ENCODE measurements around the gene ZBED6. TPM values are rescaled to one million over a fixed set of nuclear protein-coding genes. Genes with fewer than 3 reads are reported as not detected.

The ZBED6 gene
- total RNA-seq, 2 experiments from 2014 or later, result 25.0 to 25.2 TPM

- Mint-ChIP-seq H3K4me1 (ENCODE audit: low read depth) (no peaks in the 10 kb centered on the region), H3K27ac (no peak overlapping the region), H3K9me3 (no peaks in the 10 kb centered on the region), H3K4me3 (no peak overlapping the region), H3K36me3 (ENCODE audit: low read depth) (peaks cover 89% of the 10 kb centered on the region), H3K27me3 (no peaks in the 10 kb centered on the region)
- Histone ChIP-seq H3K4me1 (ENCODE audit: insufficient read depth, low read length) (no peaks in the 10 kb centered on the region), H3K27me3 (ENCODE audit: control insufficient read depth in 1 of 2, insufficient read depth in 2 of 2, low read length in 2 of 2) (no peaks in the 10 kb centered on the region), H3K9me3 (ENCODE audit: control insufficient read depth in 1 of 2, insufficient read depth in 1 of 2, low read length in 2 of 2) (no peaks in the 10 kb centered on the region), H3K4me3 (ENCODE audit: low read length) (no peak overlapping the region), H3K36me3 (ENCODE audit: insufficient read depth, low read length) (peaks cover 74% of the 10 kb centered on the region), H3K27ac (ENCODE audit: low read depth in 1 of 2, low read length in 2 of 2) (no peak overlapping the region)
- POLR2A ChIA-PET, result no interaction called here
- intact Hi-C loops (cut with DNase I, micrococcal nuclease), result no loop called here
- ATAC-seq (ENCODE audit: poor library complexity), result no peak
- TF ChIP-seq, protein P1, sequence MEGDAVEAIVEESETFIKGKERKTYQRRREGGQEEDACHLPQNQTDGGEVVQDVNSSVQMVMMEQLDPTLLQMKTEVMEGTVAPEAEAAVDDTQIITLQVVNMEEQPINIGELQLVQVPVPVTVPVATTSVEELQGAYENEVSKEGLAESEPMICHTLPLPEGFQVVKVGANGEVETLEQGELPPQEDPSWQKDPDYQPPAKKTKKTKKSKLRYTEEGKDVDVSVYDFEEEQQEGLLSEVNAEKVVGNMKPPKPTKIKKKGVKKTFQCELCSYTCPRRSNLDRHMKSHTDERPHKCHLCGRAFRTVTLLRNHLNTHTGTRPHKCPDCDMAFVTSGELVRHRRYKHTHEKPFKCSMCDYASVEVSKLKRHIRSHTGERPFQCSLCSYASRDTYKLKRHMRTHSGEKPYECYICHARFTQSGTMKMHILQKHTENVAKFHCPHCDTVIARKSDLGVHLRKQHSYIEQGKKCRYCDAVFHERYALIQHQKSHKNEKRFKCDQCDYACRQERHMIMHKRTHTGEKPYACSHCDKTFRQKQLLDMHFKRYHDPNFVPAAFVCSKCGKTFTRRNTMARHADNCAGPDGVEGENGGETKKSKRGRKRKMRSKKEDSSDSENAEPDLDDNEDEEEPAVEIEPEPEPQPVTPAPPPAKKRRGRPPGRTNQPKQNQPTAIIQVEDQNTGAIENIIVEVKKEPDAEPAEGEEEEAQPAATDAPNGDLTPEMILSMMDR (IDR thresholded peaks at IDR 0.05), result no peak
- no peak for DNase-seq
- CTCF ChIA-PET, result no interaction called here
Measured at GRCh38 chr1:203843435-203843834, 48.0 kb downstream of the ZBED6 start.

Other genes with a start within 250 kb of the ZBED6 start
- gene ATP2B4, start 168.8 kb upstream of the ZBED6 start, total RNA-seq, result 10 to 100 TPM; 23.6 to 23.7 TPM
- 10 to 100 TPM; 16.6 to 18.3 TPM for gene LAX1, start 30.4 kb upstream of the ZBED6 start, total RNA-seq
- 10 to 100 TPM; 67.6 to 73.3 TPM for gene ZC3H11A, start within 50 bp of the ZBED6 start, total RNA-seq
- 10 to 100 TPM; 63.0 to 65.9 TPM for gene SNRPE, start 66.0 kb downstream of the ZBED6 start, total RNA-seq